BLaER1 (cell line): ENCODE results near the gene MCF2L.

Experiments used
- H3K27ac ChIP-seq: shearing (Covaris generic); formaldehyde crosslinking; 2 replicates; pipeline ENCODE4 v1.8.1; 2022
- H3K27me3 ChIP-seq: shearing (Covaris generic); formaldehyde crosslinking; 2 replicates; pipeline ENCODE4 v1.8.1; 2022
- H3K36me3 ChIP-seq: shearing (Covaris generic); formaldehyde crosslinking; 2 replicates; pipeline ENCODE4 v1.8.1; 2022
- H3K4me1 ChIP-seq: shearing (Covaris generic); formaldehyde crosslinking; 2 replicates; pipeline ENCODE4 v1.8.1; 2022
- H3K4me2 ChIP-seq: shearing (Covaris generic); formaldehyde crosslinking; 2 replicates; pipeline ENCODE4 v1.8.1; 2022
- H3K4me3 ChIP-seq: shearing (Covaris generic); formaldehyde crosslinking; 2 replicates; pipeline ENCODE4 v1.8.1; 2022
- H3K9ac ChIP-seq: shearing (Covaris generic); formaldehyde crosslinking; 2 replicates; pipeline ENCODE4 v1.8.1; 2022
- H3K9me3 ChIP-seq: shearing (Covaris generic); formaldehyde crosslinking; 2 replicates; pipeline ENCODE4 v1.8.1; 2022
- H4K20me1 ChIP-seq: shearing (Covaris generic); formaldehyde crosslinking; 2 replicates; pipeline ENCODE4 v1.8.1; 2022
- Cebpa-rat ChIP-seq: shearing (Covaris generic); IDR thresholded peaks from 2 replicates; pipeline ENCODE4 v1.8.1; 2022

The MCF2L gene

DNA sequence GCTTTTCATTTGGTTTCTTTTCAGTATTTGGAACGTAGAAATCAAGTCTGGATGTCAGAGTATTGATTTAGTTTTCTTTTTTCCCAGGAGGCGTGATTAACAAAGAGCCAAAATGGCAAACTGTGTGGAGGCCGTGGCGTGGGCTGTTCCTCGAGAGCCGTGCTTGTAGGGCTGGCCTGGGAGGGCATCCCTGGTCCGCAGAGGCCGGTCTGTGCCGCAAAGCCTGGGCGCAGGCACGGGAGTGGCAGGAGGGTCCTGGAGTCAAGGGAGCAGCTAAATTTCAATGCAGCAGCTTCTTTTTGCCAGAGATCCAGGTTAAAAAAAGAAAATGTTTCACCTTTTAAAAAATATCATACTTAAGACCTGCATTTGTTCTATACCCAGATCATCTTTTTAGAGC lies 13.1 kb upstream of the MCF2L start:
- 0 out of 2 replicates have a peak, but pooled peaks cover 4% of the 10 kb centered on the region for H3K27me3 ChIP-seq
- no peak for TF ChIP-seq Cebpa-rat
- H3K9me3 ChIP-seq, result no peaks in the 10 kb centered on the region
- H3K4me3 ChIP-seq, result no peak overlapping the region
- H3K9ac ChIP-seq, result no peak overlapping the region
- H3K4me1 ChIP-seq, result peaks cover 6% of the 10 kb centered on the region; the same call in 1 of the 2 replicates
- peaks cover 51% of the 10 kb centered on the region; the same call in 1 of the 2 replicates for H4K20me1 ChIP-seq
- no peaks in the 10 kb centered on the region for H3K36me3 ChIP-seq
- no peak overlapping the region for H3K27ac ChIP-seq
- H3K4me2 ChIP-seq, result no peak overlapping the region

DNA sequence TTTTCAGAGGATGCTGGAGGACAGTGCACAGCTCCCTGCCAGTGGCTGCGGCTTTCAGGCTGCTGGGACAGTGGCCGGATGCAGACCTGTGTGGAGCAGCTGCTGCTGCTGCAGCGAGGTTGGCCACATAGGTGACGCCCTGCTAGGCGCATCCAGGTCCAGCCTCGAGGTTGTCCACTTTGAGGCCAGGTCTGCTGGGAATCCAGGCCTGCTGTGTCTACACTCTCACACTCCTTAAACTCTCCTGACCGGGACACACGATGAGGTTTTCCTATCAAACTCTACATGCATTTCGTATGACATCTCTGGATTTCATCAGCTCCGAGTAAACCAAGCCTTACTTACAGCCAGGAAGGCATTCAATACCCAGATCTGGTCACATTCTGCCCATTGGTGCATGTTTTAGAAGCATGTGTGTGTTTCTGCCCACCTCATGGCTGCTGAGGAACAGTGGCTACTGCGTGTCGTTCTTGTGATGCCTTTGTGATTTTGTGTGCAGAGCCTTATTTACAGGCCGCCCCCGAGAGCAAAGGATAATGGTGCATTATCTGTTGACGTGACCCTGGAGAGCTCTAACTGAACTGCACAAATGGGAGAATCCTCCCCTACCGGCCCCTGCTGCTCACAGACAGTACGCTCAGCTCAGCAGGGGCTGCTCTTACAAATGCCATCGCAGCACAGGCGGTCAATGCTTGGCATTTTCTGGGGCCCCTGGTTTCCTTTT lies 12.3 kb upstream of the MCF2L start:
- no peak overlapping the region for H3K9ac ChIP-seq
- no peak for TF ChIP-seq Cebpa-rat
- H4K20me1 ChIP-seq, result peaks cover 57% of the 10 kb centered on the region; the same call in 1 of the 2 replicates
- H3K4me1 ChIP-seq, result peaks cover 6% of the 10 kb centered on the region; the same call in 1 of the 2 replicates
- no peak overlapping the region for H3K27ac ChIP-seq
- no peaks in the 10 kb centered on the region for H3K9me3 ChIP-seq
- 0 out of 2 replicates have a peak, but pooled peaks cover 4% of the 10 kb centered on the region for H3K27me3 ChIP-seq
- no peak overlapping the region for H3K4me3 ChIP-seq
- H3K4me2 ChIP-seq, result no peak overlapping the region
- H3K36me3 ChIP-seq, result no peaks in the 10 kb centered on the region

DNA sequence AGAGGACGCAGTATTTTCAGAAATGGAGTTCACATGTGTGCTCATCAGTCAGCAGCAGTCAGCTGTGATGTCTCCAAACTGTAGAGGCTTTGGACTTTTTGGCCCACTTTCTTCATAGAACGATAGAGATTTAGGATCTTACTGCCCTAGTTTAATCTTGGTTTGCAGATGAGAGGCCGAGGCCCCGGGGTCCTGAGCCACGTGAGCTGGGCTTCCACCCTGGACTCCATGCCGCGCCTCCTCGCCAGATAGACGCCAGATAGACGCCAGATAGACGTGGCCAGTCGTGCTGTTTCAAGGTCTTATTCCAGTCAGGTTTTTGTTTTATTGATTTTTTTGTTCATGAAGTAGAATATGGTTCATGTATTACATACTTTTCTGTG lies 11.7 kb upstream of the MCF2L start:
- 0 out of 2 replicates have a peak, but pooled peaks cover 4% of the 10 kb centered on the region for H3K27me3 ChIP-seq
- H3K4me2 ChIP-seq, result no peak overlapping the region
- H3K9ac ChIP-seq, result no peak overlapping the region
- H3K9me3 ChIP-seq, result no peaks in the 10 kb centered on the region
- TF ChIP-seq Cebpa-rat, result no peak
- no peak overlapping the region for H3K27ac ChIP-seq
- H3K4me1 ChIP-seq, result peaks cover 6% of the 10 kb centered on the region; the same call in 1 of the 2 replicates
- peaks cover 57% of the 10 kb centered on the region; the same call in 1 of the 2 replicates for H4K20me1 ChIP-seq
- H3K36me3 ChIP-seq, result no peaks in the 10 kb centered on the region
- H3K4me3 ChIP-seq, result no peak overlapping the region

DNA sequence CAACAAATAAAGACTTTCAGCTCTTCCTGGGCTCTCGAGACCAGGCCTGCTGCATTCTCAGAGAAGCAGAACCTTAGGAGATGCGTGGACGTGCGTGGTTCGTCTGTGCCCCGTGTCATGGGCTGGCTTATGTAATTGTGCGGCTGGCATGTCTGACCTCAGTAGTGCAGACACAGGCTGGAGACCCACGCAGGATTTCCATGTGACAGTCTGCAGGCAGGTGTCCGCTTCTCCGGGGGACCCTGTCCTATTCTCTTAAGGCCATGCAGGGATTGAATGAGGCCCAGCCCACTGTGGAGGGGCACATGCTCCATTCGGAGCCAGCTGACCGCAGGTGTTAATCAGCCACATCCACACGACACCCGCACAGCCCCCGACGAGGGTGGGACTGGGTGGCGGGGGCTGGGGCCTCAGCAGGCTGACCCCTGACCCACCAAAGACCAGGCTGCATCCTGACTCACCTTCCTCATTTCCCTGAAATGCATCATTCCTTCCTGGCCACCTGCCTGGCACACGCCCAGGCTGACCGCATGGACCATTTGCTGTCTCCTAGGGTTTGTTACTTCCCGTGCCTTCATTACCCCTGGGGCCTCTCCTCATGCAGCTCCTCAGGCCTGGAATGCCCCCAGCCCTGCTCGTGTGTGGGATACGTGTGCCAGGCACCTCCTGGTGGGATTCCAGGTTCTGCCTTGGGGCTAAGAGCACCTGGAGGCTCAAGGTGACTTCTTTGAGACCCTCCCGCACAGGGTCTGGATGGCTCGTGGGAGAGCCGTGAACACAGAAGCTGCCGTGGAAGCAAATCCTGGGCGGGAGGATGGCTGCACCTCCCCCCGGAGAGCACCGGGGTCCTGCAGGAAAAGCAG lies 10.7 kb upstream of the MCF2L start:
- Histone ChIP-seq H3K27ac (no peak overlapping the region), H4K20me1 (peaks cover 57% of the 10 kb centered on the region; the same call in 1 of the 2 replicates), H3K4me3 (no peak overlapping the region), H3K4me1 (peaks cover 6% of the 10 kb centered on the region; the same call in 1 of the 2 replicates), H3K27me3 (0 out of 2 replicates have a peak, but pooled peaks cover 4% of the 10 kb centered on the region), H3K4me2 (no peak overlapping the region), H3K9ac (no peak overlapping the region), H3K36me3 (no peaks in the 10 kb centered on the region), H3K9me3 (no peaks in the 10 kb centered on the region)
- TF ChIP-seq Cebpa-rat, result no peak

DNA sequence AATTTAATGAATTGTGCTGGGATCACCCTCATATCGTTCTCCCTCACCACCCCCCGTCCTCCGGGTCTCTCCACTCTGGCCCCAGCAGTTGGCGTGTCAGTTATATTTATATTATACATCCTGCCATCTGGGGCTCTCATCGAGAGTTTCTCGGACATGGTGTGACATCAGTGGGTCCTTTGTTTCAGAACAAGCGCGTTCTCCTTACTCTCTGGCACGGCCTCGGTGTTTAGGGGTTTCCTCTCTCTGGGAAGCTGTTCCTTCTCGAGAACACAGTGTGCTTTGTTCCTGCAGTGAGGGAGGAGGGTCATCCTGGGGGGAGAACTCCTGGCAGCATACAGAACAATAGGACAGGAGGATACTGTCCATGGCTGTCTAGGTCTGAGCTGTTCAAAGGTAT lies 9.8 kb upstream of the MCF2L start:
- no peaks in the 10 kb centered on the region for H3K9me3 ChIP-seq
- H3K4me3 ChIP-seq, result no peak overlapping the region
- no peaks in the 10 kb centered on the region for H3K36me3 ChIP-seq
- H3K9ac ChIP-seq, result no peak overlapping the region
- H3K27ac ChIP-seq, result no peak overlapping the region
- no peak overlapping the region for H3K4me2 ChIP-seq
- H3K4me1 ChIP-seq, result peaks cover 4% of the 10 kb centered on the region; the same call in 1 of the 2 replicates
- no peak for TF ChIP-seq Cebpa-rat
- H4K20me1 ChIP-seq, result peaks cover 54% of the 10 kb centered on the region; the same call in 1 of the 2 replicates
- no peaks in the 10 kb centered on the region for H3K27me3 ChIP-seq

DNA sequence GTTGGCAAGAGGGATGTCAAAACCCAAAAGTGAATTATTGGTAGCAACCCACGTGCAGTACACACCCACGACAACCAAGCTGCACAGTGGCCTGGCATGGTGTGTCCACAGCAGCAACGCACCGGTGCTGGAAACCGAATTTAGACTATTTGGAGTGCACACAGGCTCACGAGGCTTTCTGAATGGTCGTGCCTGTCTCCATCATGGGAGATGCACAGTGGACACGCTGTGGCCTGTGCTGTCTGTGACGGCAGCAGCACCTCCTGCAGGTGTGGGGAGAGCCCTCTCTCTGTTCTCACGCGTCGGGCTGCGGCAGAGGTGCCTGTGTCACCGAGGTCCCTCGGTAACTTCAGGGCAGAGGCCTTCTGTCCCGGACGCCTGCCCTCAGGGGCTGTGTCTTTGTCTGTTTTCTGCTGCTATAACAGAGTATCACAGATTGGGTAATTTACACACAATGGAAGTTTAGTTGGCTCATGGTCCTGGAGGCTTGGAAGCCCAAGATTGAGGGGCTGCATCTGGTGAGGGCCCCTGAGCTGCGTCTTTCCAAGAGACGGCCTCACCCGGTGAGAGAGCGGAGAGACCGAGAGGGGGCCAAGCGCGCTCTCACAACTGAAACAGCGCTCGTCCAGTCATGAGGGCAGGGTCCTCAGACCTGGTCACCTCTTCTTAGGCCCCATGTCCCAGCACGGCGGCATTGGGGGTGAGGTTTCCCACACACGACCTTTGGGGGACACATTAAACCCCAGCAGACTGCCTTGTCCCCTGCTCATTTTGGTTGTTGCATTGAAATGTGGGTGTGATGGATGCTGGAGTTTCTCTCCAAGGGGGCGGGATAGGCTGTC lies 9.1 kb upstream of the MCF2L start:
- Histone ChIP-seq H3K27me3 (no peaks in the 10 kb centered on the region), H3K9ac (no peak overlapping the region), H3K36me3 (no peaks in the 10 kb centered on the region), H3K27ac (no peak overlapping the region), H3K4me1 (no peaks in the 10 kb centered on the region), H3K4me2 (no peak overlapping the region), H3K9me3 (no peaks in the 10 kb centered on the region), H3K4me3 (no peak overlapping the region), H4K20me1 (peaks cover 47% of the 10 kb centered on the region; the same call in 1 of the 2 replicates)
- no peak for TF ChIP-seq Cebpa-rat

DNA sequence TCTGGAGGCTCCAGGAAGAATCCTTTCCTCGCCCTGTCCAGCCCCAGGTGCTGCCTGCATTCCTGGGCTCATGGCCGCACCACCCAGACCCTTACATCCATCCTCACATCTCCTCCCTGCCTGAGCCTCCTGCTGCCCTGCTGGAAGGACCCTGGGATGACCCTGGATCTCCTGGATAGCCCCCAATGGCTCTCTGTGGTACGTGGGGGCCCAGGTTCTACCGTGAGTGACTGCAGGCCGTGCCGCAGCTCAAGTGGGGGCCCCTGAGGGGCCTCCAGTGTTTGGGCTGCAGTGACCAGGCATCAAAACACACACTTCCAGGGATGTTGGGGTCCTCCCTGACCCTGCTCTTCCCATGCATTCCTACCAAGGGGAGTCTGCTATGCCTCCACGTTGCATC lies 8.3 kb upstream of the MCF2L start:
- H3K9ac ChIP-seq, result no peak overlapping the region
- H3K36me3 ChIP-seq, result no peaks in the 10 kb centered on the region
- H3K4me1 ChIP-seq, result no peaks in the 10 kb centered on the region
- H3K27ac ChIP-seq, result no peak overlapping the region
- H3K27me3 ChIP-seq, result peaks cover 5% of the 10 kb centered on the region; the same call in 1 of the 2 replicates
- no peaks in the 10 kb centered on the region for H3K9me3 ChIP-seq
- H3K4me3 ChIP-seq, result no peak overlapping the region
- no peak overlapping the region for H3K4me2 ChIP-seq
- no peak for TF ChIP-seq Cebpa-rat
- H4K20me1 ChIP-seq, result peaks cover 47% of the 10 kb centered on the region; the same call in 1 of the 2 replicates

DNA sequence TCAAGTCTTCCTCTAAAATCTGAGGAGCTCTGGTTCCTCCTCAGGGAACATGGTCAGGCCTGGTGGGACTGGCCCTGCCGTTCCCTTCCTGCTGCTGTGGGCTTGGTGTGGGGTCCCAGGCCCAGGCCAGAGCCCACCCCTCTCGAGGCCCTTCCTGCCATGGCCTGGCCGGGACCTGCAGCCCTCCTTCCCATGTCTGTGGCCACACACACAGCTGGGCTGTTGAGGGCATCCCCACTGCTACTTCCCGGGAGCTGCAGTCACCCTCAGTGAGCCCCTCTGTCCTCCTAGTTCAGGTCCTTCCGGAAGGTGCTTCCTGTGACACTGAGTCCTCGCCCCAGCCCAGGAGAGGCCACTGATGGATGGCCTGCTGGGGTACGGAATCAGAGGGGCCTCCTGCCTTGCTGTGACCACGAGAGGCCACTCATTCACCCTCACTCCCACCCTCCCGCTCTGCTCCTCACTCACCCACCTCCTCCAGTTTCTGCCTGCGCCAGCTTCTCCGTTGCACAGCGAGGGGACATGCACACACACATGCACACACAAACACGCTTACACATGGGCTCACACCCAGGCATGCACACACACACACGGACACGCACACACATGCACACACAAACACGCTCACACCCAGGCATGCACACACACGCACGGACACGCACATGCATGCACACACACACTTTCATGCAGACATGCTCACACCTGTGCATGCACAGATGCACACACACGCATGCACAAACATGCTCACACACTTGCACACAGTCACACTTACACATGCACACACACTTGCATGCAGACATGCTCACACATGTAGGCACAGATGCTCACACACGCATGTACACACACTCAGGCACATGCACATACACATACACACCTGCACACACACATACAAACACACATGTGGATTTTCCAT lies 7.3 kb upstream of the MCF2L start:
- Histone ChIP-seq H3K36me3 (no peaks in the 10 kb centered on the region), H3K4me2 (no peak overlapping the region), H3K4me1 (no peaks in the 10 kb centered on the region), H3K27me3 (peaks cover 15% of the 10 kb centered on the region; the same call in 1 of the 2 replicates), H3K9me3 (no peaks in the 10 kb centered on the region), H4K20me1 (peaks cover 52% of the 10 kb centered on the region; the same call in 1 of the 2 replicates), H3K4me3 (no peak overlapping the region), H3K27ac (no peak overlapping the region), H3K9ac (no peak overlapping the region)
- no peak for TF ChIP-seq Cebpa-rat
